COR-L47 (cell line): ENCODE measurements around the gene CFAP157.

Experiments used
- DNase-seq: peaks from one replicate; lab custom pipeline; 2025; lab: John Stamatoyannopoulos, UW

Gene CFAP157

GRCh38 chr9:127715470-127716337, 8.9 kb downstream of the CFAP157 start, which contains the start of the genes PTRH1 and TTC16:
Gene PTRH1 (minus strand): TSS chr9:127715663. CDS start chr9:127715639, 24 bp downstream.
Gene TTC16 (plus strand): TSS chr9:127716079. CDS start chr9:127716146, 67 bp downstream.
- DNase-seq = peak; percentile 87

GRCh38 chr9:127716412-127716811, 9.6 kb downstream of the CFAP157 start:
- no peak for DNase-seq

- DNase-seq = no peak
Measured at GRCh38 chr9:127717766-127718165, 11.0 kb downstream of the CFAP157 start.

- DNase-seq = no peak
Measured at GRCh38 chr9:127720031-127720864, 13.5 kb downstream of the CFAP157 start.

- DNase-seq = no peak
Measured at GRCh38 chr9:127720865-127721227, 14.1 kb downstream of the CFAP157 start.

GRCh38 chr9:127721391-127721821, 14.6 kb downstream of the CFAP157 start:
- peak; percentile 90 for DNase-seq

GRCh38 chr9:127722055-127722745, 15.4 kb downstream of the CFAP157 start:
- peak; percentile 70 for DNase-seq

- no peak for DNase-seq
Measured at GRCh38 chr9:127723013-127723412, 16.2 kb downstream of the CFAP157 start.

GRCh38 chr9:127723444-127723843, 16.7 kb downstream of the CFAP157 start:
- DNase-seq = peak; percentile 59

GRCh38 chr9:127724012-127724411, 17.2 kb downstream of the CFAP157 start:
- no peak for DNase-seq

- DNase-seq = no peak
Measured at GRCh38 chr9:127726871-127727270, 20.1 kb downstream of the CFAP157 start.

- no peak for DNase-seq
Measured at GRCh38 chr9:127728808-127729207, 22.0 kb downstream of the CFAP157 start.

- no peak for DNase-seq
Measured at GRCh38 chr9:127729522-127730256, 22.9 kb downstream of the CFAP157 start.

GRCh38 chr9:127730262-127730661, 23.5 kb downstream of the CFAP157 start:
- no peak for DNase-seq

- no peak for DNase-seq
Measured at GRCh38 chr9:127730799-127731410, 24.1 kb downstream of the CFAP157 start.

- DNase-seq = no peak
Measured at GRCh38 chr9:127731938-127732337, 25.1 kb downstream of the CFAP157 start.

GRCh38 chr9:127732444-127732843, 25.7 kb downstream of the CFAP157 start:
- DNase-seq = no peak

- DNase-seq = no peak
Measured at GRCh38 chr9:127733614-127734013, 26.8 kb downstream of the CFAP157 start.

- no peak for DNase-seq
Measured at GRCh38 chr9:127734247-127734746, 27.5 kb downstream of the CFAP157 start.

- peak; percentile 97 for DNase-seq
Measured at GRCh38 chr9:127734747-127735529, 28.1 kb downstream of the CFAP157 start, which contains the start of gene TOR2A. Gene TOR2A (minus strand): TSS chr9:127735294. CDS start chr9:127735270, 24 bp downstream.
